ENCODE results near the gene HOXB13.

HOXB13 gene

DNA sequence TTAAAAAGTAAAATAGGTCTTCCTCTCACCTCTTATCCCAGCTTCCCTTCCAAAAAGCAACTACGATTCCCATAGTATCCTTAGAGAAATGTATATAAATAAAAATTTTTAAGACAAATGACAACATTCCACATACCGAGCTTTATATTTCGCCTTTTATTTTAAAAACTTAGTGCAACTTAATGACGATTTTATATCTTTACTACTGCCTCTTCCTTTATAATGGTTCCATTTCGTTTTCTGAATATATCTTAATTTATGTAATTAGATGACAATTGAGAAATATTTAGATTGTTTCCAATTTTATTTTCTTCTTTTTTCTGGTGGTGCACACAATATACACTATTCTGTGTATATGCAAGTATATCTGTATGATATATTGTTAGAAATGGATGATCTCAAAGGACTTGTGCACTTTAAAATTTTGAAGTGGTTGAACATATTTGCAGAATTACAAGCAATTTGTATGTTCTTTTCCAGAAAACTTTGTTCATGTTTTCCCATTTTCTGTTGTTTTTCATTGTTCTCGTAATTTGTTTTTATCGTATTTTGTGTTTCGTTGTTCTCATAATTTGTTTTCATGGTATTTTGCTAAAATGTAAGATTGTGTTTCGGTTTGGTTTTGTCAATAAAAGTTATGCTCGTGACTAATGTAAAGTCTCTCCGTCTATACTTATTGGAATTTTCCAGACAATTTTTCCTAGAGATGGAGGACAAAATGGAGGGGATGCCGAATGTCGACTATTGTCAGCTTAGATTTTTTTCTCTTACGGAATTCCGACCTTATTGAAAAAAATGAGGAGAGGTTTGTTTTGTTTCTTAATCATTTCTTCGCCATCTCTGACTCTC lies 20.4 kb upstream of the HOXB13 start:
- DNase-seq (ENCODE audit: low spot score): no peak

DNA sequence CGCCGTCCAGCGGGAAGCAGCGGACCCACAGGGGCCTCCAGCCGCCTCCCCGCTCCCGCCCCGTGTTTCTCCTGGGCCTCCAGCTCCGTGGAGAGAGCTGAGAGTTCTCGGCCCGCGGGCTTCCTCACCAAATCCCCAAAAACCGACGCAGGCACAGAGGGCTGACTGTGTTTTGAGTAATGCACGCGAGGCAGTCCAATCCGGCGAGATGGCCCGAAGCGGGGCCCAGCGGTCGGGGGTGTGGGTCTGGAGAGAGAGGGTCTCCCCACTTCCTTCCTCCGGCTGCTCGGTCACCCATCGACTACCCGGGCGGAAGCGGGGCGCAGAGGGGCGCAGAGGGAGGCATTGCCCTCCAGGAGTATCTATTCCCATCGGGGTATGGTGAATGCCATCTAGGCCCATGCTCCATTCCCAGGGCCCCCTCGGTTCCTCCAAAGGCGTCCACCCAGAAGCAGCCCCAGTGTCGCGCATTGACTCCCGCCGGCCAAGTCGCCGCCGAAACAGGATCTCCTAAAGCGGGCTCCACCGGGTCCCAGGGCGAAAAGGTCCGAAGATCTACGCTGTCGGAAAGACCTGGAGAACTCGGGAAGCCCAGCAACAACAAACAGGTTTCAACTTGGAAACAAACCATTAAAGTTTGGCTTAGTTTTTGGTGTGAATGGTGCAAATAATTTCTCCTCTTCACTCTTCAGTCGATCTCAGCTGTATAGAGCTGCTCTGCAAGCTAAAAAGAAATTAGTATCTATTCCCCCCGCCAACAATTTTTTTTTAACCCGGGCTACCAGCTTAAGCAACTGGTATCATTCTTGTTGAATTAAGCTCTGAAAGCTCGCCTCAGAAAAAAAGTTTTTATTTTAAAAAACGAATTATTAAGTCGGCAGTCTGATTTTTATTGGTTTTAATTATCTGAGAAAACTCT lies 19.2 kb upstream of the HOXB13 start:
- no peak for DNase-seq (ENCODE audit: low spot score)

DNA sequence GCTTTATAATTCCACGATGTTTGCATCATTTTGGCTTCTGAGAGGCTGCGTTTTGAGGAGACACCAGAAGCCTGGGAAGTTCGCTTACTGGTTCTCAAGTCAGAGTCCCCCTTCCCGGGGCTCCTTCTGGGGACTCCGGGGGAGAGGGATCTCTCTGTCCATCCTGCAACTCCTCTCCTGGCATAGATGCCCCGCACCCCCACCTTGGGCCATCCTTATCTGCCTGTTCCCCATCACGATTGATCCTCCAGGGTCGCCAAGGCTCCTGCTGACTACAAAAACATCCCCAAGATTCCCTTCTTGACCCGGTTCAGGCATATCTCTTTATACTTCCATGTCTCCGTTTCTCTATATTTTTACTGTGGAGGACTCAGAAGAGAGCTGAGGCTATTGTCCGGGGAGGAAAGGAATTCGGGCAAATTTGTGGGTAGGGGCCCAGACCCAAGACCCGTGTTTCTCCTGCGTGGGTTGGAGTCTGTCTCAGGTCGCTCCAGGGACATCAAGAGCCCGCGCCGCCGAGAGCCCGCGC lies 18.4 kb upstream of the HOXB13 start:
- no peak for DNase-seq (ENCODE audit: low spot score)

DNA sequence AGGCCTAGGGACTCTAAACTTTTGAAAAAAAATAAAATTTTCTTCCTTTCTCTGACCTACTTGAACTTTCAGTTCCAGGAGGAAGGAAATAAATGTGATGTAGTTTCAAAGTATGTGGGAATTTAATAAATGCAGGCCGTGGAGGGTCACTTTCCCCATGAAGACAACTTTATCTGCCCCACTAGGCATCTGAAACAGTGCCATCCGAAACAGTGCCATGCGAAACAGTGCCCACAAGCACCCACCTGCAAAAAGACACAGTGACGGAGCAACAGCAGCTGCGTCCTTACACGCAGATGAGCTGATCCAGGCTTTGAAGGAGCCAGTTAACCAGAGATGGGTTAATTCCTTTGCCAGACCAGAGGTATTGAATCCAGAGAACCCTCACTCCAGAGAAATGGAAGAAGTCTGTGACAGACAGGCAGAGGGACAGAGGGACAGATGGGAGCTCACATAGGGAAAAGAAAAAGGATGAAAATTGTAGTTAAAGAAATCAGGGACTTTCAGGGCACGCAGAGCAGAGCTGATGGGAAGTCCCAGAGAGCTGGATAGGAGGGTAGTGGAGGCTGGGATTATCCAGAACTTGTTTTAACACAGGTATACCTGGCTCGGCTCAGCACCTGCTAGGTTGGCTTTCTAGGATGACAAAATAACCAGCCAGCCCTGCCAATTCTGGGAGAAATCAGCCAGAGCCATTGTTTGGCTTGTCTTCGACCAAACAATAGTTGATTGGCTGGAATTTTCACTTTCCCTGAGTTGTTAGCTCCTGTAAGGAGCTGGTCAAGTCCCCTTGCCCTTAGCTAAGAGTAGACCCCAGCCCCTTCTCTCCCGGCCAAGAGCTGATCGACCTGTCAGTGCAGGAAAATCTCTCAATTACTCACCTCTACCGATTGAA lies 17.1 kb upstream of the HOXB13 start:
- no peak for DNase-seq (ENCODE audit: low spot score)

DNA sequence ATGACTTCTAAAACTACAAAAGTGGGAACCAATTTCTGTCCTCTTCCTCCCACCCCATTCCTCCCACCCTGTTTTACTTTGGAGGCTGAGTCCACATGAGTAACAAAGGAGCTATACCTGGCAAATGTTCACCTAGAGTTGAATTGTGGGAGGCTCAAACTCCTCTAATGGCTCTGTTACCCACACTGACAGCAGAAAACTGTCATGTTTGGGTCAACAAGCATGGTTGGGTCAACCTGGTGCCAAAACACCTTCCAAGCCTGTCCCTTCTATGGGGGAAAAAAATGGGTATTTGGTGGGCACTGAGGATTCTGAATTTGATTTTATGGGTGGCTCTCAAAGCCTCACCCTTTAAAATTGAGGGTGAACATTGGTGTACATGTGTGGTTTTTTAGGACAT lies 12.0 kb upstream of the HOXB13 start:
- DNase-seq (ENCODE audit: low spot score): no peak

DNA sequence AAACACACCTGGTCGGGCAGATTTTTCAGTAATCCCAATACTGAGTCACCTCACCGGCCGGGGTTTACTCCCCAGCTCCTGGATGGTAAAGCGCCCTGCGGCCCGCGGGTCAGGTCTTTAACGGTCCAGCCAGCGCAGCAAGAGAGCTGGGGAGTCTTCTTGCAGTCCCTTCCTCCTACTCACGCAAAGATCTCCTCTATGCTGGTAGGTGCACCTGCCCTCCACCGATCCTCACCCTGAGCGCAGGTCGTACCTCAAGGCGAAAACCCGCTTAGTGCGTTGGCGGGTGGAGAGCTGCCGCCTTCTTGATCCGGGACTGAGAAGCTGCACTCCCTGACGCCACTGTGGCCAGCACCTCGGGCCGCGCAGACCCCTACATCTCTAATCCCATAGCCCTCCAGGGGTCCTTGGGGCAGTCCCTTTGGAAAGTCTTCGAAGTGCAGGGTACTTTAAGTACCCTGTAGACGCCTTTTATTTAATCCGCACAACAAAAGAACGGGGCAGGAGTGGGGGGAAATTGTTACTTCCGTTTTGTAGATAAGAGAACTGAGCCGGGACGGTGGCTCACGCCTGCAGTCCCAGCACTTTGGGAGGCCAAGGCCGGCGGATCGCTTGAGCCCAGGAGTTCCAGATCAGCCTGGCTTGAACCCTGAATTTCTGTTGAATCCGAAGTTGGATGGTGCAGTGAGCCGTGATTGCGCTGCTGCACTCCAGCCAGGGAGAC lies 10.4 kb upstream of the HOXB13 start:
- no peak for DNase-seq (ENCODE audit: low spot score)

DNA sequence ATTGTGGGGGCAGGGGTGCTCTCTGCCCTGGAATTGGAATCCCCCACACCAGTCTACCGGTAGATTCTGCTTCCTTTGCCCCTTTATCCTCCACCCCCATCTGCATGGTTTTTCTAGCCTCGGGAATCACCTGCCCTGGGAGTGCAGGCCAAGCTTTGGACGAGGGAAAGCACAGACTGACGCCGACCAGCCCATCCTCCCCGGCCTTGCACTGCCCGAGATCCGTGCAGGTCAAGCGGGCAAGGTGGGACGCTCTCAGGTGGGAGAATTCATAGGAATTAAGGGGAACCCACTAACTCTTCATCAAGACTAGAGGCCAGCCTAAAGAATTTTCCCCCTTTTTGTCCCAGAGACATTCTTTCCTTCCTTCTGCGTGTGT lies 9.9 kb upstream of the HOXB13 start:
- no peak for DNase-seq (ENCODE audit: low spot score)

DNA sequence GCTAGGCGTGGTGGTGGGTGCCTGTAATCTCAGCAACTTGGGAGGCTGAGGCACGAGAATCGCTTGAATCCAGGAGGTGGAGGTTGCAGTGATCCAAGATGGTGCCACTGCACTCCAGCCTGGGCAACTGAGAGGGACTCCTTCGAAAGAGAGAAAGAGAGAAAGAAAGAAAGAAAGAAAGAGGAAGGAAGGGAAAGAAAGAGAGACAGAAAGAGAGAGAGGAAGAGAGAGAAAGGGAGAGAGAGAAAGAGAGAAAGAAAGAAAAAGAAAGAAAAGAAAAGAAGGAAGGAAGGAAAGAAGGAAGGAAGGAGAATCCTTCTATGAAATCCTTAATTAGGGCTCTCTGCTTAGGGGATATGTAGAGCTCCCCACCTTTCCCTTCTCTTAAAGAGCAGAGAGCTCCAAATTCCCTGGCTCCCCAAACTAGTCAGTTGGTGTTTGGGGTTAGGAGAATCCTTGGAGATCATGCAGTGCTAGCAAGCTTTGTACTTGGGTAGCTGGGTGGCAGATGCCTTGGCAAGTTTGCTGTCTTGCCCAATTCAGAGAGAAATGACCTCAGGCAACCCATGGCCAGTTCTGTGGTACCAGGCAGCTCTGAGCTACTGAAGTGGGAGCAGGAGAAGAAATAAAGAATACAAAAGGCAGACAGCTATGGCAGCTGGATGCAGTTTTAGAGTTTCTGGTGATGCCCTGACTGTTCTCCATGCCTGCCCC lies 8.9 kb upstream of the HOXB13 start:
- DNase-seq (ENCODE audit: low spot score): no peak

DNA sequence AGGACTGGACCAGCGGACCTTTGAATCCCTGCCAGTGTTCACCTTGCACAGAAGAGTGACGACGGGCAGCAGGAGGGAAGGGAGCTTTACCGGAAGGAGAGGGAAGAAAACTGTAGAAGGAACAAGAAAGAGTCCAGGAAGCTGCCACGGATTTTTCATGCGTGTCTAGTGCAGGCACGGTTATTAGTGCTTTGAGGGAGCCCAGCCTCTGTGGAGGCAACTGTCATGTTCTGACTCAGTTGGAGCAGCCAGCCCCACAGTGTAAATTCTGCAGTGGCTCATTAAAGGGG lies 6.5 kb upstream of the HOXB13 start:
- DNase-seq (ENCODE audit: low spot score): no peak

DNA sequence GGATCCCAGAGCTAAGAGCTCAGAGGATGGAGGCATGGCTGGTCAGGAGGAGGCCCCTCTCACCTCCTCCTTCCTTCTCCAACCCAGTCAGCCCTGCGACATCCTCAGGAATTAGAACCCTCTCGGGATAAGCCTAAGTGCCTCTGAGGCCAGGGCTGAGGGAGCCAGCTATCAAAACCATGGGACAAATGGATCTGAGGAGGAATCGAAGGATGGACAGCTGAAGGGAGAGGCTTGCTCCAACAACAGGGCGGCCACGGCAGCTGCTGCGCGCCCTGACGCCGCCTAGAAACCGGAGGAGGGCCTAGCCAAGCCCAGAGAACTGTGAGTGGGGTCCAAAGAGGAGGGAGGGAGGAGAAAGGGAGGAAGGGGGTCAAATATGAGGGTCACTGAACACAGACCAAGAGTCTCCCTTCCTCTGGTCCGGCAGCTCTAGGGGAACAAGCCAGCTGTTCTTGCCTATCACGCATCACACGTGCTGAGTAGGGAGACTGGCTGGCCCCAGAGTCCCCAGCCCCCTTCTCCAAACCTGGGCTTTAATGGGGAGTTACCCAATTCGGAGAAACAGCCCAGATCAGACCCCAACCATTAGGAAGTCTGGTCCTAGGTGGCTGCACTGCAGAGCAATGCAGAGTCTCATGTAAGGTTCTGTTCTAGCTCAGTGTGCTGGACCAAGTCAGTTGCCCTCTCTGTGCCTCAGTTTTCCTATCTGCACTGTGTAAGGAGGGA lies 5.9 kb upstream of the HOXB13 start:
- no peak for DNase-seq (ENCODE audit: low spot score)

DNA sequence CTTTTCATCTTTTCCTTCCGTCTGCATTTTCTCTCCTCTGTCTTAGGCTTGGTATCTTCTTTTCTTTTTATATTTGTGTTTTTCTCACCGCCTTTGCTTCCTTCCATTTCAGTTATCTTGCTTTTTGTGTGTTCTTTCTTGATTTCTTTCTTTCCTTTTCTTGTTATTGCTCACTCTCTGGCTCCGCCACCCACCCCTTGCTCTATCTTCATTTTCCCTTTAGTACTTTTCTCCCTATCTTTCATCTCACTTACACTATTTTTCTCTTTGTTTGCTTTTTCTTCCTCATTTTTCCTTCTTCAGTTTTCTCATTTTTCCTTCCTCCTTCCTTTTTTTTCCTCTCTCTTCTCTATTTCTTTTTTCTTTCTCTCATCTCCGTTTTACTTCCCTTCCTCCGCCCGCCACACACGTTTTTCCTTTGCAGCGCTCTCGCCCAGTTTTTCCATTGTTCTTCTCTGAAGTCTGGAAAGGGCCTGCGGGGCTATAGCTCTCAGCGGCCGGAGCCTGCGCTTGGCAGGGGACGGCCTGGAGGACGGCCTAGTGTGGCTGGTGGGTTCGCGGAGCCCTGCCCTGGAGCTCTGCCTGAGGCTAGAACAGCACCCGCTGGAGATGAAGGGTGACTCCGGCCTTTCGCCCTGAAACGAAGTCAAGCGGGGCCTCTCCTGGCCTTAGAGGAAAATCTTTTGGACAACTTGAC lies 5.2 kb upstream of the HOXB13 start:
- no peak for DNase-seq (ENCODE audit: low spot score)

DNA sequence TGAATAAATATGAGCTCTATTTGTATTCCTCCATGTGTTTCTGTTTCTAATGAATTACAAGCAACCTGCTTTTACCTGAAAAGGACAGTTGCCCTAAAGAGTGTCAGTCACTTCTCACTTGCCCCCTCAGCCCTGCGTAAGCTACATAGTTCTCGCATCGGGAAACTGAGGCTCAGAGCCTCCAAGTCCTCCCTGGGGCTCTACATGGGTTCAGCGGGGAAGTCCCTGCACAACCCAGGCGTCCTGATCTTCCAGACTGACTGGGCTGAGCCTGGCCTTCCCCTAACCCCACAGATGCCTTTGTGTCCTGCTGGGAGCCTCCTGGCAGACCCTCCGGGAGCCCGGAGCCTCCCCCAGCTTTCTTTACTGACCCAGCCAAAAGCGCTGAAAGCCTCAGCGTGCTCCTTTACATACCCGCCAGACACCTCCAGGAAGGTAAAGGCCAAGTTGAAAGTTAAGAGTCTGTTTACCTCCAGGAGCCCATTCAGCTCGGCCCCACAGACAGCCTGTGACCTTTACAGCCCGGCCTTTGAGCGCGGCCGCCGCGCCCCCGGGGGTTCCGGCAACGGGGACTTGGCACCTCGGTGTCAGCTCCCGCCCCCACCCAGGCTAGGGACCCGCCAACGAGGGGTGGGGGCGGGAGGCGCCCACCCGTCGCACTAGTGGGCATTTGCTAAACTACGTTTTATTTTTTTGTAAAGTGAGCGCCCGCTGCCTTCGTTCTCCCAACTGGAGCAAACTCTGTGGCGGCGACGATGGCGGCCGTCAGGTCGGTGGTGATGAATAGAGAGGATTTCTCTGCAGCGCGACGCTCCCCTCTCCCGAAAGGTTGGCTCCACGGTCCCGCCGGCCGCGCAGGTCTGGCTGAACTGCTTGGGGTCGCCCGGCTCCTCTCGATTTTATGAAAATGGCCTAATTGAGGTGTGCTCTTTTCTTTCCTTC lies 4.4 kb upstream of the HOXB13 start:
- no peak for DNase-seq (ENCODE audit: low spot score)

DNA sequence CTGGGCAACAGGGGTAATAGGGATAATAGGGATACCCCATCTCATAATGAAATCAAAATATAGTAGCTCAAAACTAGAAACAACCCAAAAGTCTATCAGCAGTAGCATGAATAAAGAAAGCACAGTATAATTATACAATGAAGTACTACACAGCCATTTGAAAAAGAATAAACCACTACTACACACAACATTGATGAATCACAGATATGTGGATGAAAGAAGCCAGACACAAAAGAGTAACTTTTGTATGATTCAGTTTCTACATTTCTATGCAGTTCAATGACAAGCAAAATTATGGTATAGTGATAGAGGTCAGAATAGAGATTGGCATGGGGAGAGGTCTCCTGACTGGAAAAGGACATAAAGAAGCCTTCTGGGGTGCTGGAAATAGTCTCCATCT lies 2.8 kb upstream of the HOXB13 start:
- no peak for DNase-seq (ENCODE audit: low spot score)

DNA sequence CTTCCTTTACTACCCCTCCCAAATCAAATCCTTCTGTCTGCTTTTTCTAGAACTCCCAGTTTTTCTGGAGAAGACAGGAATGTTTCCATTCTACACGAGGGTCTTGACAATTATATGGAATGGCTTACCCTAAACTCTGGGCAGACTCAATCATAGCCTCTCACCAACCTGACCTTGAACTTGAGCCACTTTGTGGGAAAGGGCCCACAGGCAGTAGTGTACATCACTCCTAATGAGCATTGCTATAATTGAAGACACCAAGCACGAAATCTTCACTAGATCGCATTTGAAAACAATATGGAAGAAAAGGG lies 1.6 kb upstream of the HOXB13 start:
- no peak for DNase-seq (ENCODE audit: low spot score)

DNA sequence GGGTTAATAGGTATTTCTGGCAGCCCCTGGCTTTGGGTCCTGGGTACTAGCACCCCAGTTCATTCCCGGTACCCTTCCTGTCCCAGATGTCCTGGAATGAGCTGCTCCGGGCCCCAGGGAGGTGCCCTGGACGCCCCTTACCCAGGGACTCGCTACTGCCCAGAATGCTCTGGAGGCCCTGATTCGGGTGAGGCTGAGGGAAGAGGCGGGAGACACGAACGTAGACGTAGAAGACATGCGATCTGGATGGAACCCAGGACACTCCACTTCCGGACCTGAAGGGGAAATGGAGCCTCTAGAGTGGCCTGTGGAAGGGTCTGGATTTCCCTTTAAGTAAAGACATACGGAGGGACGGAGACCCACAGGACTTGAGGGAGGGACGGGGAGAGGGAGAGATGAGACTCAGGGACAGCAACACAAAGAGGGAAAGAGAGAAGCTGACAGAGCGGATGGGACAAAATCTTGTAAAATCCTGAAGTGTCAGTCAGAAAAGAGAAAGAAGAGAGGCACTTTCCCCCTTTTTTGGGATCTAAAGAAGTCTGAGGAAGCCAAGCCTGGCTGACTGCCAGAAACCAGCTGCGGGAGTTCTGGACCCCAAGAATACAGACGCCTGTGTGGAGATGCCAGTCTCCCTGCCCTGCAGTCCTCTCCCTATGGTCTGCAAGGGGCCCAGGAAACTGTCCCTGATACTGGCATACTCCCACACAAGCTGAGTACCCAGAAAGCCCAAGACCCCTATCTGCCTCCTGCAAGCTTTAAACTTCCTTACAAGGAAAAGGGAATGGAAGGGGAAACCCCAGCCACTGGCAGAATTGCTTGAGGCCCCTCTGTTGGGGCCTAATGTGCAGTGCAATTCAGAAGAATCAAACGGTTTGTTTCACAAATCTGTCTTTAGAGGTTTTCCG lies 1.0 kb upstream of the HOXB13 start:
- DNase-seq (ENCODE audit: low spot score): no peak

DNA sequence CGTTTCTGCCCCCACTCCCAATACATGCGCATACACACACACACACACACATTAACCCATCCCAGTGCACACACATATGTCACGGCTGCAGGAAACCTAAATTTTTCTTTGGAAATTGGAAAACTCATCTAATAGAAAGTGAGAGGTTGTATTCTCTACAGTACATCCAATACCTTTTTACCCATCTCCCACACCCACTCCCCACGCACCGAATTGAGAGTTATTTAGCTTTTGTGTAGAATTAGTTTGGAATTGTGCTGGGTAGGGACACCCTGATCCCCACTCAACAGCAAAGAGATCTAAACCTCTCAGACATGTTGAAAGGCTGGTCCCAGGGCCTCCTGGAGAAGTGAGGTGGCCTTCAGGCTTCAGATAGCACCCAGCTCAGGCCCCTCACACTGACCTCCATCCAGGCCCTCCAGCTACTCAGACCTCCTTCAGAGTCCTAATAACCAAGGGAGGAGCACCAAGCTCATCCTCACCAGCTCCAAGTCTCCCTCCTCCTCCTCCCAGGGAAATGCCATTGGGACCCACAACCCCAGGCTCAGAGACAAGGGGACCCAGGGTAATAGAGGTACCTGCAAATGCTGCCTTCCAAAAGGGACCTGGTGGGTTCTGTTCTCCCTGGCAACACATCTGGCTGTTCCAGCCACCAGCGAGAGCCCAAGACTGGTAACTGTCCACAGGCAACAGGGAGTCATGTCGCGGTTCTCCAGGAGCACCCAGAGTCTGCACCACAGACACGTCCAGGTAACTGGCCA lies 955 bp downstream of the HOXB13 start:
- no peak for DNase-seq (ENCODE audit: low spot score)

DNA sequence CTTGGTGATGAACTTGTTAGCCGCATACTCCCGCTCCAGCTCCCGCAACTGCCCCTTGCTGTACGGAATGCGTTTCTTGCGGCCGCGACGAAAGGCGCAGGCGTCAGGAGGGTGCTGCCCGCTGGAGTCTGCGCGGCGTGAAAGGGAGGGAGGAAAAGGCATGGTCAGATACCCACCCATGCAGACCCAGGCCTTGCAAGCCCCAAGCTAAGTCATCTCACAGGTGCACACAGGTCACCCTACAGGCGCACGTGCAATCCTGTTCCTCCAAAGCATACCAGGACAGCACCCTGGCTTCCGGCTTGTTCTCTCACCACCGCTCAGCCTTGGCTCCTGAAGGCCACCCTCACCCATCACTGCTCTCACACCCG lies 1.6 kb downstream of the HOXB13 start:
- DNase-seq (ENCODE audit: low spot score): no peak

All from AG20443 (cell line).